Measurements from ENCODE around the gene RAPGEF6.

DNA sequence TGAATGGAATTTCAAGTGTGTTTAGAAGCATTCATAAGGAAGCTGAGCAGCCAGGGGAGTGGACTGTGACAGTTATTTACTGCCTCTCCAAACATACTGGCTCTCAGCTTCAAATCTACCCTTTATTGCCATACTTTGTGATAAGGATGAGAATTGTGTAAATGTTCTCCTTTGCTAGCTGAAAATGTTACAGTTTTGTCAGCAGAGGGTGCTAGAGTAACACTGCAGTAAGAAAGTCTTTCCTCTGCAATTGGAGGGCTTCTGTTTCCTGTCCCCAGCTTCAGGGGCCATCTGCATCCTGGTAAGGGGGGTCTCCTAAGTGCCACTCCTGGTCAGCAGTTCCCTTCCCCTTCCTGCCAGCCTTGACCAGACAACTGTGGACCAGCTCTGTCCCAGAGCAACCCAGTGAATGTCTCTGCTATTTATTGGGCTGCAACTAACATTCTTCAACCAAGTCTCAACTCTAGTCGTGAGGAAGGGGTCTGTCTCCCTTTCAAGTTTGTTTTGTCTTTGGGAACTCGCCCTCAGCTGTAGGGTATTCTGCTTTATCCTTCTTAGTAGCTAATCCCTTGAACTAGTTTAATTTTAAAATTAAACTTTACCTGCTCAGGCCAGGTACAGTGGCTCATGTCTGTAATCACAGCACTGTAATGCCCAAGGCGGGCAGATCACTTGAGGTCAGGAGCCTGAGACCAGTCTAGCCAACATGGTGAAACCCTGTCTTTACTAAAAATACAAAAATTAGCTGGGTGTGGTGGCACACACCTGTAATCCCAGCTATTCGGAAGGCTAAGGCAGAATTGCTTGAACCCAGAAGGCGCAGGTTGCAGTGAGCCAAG, 45.3 kb downstream of the RAPGEF6 start:
- no peak for TF ChIP-seq EZH2 (IDR thresholded peaks at IDR 0.05; ENCODE audit: borderline replicate concordance, low read depth, low read length, poor library complexity, severe bottlenecking)
- TF ChIP-seq, protein P1, sequence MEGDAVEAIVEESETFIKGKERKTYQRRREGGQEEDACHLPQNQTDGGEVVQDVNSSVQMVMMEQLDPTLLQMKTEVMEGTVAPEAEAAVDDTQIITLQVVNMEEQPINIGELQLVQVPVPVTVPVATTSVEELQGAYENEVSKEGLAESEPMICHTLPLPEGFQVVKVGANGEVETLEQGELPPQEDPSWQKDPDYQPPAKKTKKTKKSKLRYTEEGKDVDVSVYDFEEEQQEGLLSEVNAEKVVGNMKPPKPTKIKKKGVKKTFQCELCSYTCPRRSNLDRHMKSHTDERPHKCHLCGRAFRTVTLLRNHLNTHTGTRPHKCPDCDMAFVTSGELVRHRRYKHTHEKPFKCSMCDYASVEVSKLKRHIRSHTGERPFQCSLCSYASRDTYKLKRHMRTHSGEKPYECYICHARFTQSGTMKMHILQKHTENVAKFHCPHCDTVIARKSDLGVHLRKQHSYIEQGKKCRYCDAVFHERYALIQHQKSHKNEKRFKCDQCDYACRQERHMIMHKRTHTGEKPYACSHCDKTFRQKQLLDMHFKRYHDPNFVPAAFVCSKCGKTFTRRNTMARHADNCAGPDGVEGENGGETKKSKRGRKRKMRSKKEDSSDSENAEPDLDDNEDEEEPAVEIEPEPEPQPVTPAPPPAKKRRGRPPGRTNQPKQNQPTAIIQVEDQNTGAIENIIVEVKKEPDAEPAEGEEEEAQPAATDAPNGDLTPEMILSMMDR (conservative IDR thresholded peaks at IDR 0.05; ENCODE audit: low read depth, low read length) = peak; percentile 82

Data from A673 (cell line).